GM19452 (cell line): ENCODE results near the gene DNAH7.

Source experiments
- ATAC-seq: cut with Tn5 transposase; IDR thresholded peaks from one replicate; pipeline ENCODE4 v1.9.1; 2021; ENCODE audit not compliant: unreplicated experiment

Gene DNAH7

DNA sequence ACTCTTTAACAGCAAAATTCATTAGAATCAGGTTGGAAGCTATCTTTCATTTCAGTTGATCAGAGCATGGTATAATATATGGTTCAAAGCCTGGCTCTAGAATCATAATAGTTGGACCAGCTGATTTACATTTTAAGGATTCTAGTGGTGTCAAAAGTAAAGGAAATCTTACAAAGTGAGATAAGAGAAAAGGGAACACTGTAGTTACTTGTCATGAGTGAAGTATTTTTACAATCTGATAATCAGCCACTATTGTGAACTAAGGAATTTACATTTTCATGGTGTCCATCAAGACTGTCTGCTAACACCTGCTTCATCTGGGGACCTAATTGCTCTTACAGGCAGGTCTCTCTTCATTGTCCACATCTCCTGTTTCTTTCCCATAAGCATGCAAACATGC, 250.5 kb downstream of the DNAH7 start:
- ATAC-seq, result no peak

DNA sequence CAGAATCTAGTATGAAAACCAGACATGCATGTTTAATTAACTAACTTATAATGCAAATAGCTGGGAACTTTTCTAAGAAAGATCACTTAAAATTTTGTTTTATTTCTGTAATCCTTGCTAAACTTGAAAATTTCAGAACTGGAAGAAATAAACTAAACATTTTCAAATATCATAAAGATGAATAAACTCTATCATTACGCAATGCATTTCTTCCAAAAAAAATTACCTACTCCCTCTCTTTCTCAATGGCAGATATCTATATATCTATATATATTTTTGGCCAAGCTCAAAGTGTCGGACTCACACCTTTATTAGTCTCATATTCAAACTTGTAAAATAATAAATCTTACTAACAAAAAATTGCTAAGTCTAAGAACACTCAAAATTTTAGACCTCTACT, 253.6 kb downstream of the DNAH7 start:
- ATAC-seq, result no peak

GRCh38 chr2:195813421-195813820, 255.2 kb downstream of the DNAH7 start:
- ATAC-seq, result no peak

GRCh38 chr2:195810340-195811098, 258.1 kb downstream of the DNAH7 start:
- ATAC-seq, result no peak

DNA sequence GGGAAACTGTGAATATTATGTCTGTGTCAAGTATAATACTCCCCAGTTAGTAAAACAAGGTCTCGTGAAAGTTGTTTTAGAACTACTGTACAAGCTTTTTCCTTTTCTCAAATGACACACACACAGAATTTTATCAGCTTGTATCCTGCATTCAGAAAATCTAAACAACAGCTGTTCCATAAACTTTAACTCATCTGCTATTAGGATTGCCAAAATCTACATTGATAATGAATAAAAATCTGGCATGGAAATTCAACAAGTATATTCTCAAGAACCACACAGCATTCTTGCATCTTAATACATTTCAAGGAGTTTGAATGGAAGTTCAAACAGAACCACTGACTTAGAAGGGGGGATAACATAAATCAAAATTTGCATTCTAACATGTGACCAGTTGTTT, 260.4 kb downstream of the DNAH7 start:
- no peak for ATAC-seq

DNA sequence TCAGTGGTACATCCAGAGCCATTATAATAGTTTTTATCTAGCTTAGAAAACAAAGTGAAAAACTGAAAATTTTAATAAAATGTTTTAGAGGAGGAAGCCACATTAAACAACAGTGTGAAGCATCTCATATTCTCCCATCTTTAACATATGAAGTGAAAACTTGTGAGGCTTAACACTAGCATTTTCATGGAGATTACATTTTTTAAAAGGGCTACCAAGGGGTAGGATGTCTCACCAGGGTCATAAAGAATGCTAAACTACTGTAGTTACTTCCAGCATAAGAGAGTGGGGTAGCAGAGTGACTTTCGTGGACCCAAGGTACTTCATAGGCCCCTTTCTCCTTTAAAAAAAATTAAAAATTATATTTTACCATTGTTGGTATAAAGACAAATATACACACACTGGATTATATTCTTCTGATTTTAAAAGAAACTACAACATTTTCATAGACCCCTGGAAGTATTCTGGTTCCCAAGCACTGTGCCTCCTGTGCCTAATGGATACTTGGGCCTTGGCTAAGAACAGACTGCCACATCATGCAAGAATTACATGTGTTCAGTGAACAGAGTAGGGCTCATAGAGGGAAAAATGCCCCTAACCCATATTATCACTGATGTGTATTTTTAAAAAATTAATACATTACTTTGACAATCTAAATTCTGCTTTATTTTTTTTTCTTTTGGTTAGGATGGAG, 263.2 kb downstream of the DNAH7 start:
- ATAC-seq, result no peak

DNA sequence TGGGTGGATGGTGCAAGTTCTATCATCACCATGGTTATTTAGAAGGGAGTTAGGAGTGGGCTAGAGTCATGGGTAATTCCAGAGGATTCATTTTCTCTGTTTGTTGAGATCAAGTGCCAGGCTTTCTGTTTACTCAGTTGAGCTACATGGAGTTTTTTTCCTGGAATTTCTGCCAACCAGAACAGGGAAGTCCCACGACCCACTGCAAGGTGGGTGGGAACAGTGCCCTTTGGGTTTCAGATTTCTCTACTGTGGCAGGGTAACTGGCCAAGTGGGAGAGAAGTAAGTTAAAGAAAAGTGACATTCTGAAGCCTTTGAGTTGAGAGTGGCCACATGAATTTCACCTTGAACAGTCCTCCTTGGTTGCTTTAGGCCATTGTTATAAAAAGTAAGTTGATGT, 272.8 kb downstream of the DNAH7 start:
- ATAC-seq, result no peak

DNA sequence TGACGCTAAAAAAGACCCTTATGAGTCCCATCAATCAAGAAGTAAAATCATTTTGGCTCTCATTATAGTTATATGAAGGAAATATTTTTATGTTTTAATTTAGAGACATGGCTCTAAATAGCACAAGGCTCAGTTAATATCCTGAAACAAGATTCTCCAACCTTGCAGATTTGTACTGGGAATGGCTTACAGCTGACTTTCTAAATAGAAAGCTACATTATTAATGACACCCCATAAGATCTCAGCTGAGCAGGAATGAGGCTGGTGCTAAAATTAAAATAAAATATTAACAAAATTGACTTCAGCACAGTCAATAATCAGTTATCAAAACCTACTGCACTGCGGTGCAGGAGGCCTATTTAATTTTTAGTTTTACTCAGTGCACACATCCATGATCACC, 274.8 kb downstream of the DNAH7 start:
- ATAC-seq, result no peak

- no peak for ATAC-seq
Measured at GRCh38 chr2:195782156-195782555, 286.5 kb downstream of the DNAH7 start.

GRCh38 chr2:195779491-195779890, 289.1 kb downstream of the DNAH7 start:
- no peak for ATAC-seq

- ATAC-seq, result no peak
Measured at GRCh38 chr2:195769975-195770374, 298.7 kb downstream of the DNAH7 start.

- ATAC-seq, result no peak
Measured at GRCh38 chr2:195768431-195768830, 300.2 kb downstream of the DNAH7 start.

- no peak for ATAC-seq
Measured at GRCh38 chr2:195766691-195767090, 301.9 kb downstream of the DNAH7 start.

DNA sequence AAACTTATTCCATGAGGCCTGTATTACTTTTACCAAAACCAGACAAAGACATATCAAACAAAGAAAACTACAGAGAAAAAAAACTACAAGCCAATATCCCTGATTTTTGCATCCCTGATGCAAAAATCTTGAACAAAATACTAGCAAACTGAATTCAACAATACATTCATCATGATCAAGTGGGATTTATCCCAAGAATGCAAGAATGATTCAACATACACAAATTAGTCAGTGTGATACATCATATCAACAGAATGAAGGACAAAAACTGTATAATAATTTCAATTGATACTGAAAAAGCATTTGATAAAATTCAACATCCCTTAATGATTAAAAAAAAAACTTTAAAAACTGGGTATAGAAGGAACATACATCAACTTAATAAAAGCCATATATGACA, 304.8 kb downstream of the DNAH7 start:
- no peak for ATAC-seq

DNA sequence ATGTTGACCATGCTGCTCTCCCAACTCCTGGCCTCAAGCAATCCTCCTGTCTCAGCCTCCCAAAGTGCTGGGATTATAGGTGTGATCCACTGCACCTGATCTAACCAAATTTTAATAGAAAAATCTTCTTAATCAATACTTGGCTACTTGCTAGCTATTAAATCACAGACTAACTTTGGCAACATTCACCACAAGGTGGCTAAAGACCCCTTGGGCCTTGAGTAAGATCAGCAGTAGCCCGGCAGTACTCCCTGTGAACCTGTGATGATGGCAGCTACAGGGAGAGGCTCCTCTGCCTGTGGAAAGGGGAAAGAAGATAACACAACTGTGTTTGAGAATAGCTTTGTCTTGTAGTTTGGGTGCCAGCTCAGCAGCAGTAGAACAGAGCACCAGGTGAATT, 308.8 kb downstream of the DNAH7 start:
- ATAC-seq, result no peak

DNA sequence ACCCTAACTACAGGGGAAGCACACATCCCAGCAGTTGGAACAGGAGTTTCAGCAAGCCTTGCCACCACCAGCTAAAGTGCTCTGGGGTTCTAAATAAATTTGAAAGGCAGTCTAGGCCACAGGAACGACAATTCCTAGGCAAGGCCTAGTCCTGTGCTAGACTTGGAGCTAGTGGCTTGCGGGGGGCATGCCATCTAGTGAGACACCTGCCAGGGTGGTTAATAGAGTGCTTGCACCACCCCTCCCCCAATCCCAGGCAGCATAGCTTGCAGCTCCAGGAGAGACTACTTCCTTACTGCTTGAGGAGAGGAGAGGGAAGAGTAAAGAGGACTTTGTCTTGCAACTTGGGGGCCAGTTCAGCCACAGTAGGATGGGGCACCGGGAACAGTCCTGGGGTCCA, 309.8 kb downstream of the DNAH7 start:
- ATAC-seq, result no peak

- no peak for ATAC-seq
Measured at GRCh38 chr2:195756218-195756942, 312.3 kb downstream of the DNAH7 start.

GRCh38 chr2:195741191-195741590, 327.4 kb downstream of the DNAH7 start:
- no peak for ATAC-seq

GRCh38 chr2:195737511-195738325, 330.9 kb downstream of the DNAH7 start:
- no peak for ATAC-seq

DNA sequence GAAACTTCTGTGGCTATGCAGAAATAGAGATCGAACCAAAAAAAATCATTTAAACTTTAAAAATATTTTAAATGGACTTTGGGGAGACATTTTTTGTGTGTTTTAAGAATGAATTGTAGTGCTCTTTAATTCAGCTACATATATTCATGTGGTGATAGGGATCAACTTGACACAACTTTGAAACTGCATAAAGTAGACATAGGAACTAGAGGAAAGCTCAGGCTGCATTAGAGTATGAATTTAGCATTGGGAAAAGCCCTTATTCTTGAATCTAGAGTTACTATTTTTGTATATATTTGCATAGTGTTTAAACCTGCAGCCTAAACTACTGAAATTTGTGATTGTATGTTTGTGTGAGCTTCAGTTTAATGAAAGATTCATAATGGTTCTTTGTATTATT, 333.3 kb downstream of the DNAH7 start:
- ATAC-seq, result no peak

DNA sequence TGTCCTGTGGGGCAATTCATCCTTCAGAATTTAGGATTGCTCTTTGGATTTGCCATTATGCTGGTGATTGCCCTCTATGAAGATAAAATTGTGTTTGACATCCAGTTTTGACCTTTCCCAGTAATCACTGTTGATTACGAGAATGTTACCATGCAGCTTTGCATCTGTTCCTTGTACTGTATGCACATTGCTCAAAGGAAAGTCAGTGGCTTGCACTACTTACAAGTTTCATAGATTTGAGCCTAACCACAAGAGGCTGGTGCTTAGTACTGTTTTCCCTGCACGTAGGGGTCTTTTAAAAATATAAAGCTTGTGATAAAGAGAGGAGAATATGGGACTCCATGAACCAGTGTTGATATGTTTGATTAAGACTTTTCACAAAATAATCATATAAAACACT, 333.7 kb downstream of the DNAH7 start:
- ATAC-seq, result no peak
